Measurements from ENCODE around the gene EIF2AK3.
"Not testable (repeated sequence)": the region's sequence is repeated elsewhere in the genome, so short reads cannot be mapped to it uniquely, and the experiment has no call there.

The EIF2AK3 gene

DNA sequence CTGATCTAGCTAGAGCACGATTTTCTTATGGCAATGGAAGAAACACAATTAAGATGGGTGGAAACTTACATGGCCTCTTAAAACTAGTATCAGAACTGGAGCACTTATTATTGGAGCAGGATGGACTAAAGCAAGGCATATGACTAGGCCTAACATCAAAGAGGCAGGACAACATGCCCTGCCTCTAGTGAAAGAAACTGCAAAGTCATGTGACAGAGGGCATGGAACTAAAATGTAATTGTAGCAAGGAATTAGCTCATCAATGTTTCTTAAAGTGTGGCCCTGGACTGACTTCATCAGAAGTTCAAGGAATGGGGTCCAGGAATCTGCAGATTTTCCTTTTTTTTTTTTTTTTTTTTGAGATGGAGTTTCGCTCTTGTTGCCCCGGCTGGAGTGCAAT lies 5.3 kb upstream of the EIF2AK3 start:
- no peak for DNase-seq

DNA sequence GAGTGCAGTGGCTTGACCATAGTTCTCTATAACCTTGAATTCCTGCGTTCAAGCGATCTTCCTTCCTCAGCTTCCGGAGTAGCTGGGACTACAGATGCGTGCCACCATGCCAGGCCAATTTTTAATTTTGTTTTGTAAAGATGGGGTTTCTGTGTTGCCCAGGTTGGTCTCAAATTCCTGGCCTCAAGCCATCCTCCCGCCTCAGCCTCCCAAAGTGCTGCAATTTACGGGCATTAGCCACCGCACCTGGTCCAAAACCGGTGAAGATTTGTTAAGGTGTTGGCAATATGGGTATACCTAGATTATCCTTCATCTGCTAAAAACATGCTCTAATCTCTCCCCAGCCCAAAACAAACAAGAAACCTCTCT lies 1.3 kb upstream of the EIF2AK3 start:
- no peak for DNase-seq

DNA sequence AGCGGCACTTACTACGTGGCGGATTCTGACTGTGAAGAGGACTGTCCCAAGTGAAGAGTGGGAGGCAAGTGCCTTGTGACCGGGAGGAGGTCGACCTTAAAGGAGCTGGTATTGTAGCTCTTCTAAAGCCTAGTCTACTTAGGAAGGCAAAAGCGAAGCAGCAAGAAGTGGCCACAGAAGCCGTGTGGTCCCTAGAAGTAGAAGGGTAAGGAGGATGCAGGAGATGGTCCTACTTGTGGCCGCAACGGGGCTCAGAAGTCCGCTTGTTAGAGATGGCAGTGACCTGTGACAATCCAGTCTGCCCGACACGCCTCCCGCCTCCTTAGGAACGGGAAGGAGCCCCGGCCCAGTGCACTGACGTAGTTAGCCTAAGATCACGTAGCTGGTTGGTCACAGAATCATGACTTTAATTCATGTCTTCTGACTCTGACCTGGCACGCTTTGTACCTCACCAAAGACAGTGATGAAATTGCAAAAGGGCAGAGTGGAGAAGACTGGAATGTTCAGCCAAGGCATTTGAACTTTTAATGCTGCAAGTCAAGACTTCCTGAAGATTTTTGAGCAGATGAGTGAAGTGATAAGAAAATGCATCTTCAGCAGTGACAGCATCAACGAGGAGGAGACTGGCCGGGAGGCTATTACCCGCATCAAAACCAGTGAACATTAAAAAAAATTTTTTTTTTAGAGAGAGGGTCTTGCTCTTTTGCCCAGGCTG lies 749 bp upstream of the EIF2AK3 start:
- DNase-seq = peak; percentile 82

DNA sequence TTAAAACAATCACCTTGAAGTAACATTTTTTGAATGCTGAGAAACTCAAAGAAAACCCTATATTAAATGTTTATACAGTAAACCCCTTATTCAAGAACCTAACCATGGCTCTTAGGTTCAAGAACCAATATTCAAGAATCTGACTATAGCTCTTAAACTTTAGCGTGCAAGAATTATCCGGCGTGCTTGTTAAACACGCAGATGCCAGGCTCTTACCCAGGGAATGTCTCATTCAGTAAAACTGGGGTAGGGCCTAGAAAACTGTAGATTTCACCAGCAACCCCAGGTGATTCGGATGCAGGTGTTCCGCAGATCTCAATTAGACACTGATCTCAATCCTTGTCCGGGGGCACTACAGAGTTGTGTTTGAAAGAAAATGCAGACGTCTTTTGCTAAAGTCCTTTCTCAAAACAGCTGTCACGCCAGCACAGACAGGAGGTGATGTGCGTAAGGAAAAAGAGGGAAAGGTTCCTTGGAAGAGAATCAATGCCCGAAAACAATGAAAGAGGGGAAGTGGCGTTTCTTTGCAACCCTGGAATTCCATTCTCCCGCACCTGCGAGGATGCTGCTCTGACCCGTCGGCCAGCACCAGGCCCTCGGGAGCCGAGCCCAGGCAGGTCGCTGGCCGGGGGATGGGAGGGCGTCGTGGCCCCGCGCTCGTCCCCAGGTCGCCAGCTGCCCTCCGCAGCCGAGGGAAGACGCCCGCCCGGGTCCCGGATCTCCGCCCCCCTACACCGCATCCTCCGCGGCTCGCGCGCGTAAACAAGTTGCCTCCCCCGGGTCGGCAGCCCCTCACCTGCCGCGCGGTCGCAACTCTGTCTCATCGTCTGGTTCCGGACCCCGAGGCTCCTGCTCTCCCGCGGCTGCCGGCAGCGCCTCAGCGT lies 851 bp downstream of the EIF2AK3 start:
- DNase-seq = peak; percentile 58

DNA sequence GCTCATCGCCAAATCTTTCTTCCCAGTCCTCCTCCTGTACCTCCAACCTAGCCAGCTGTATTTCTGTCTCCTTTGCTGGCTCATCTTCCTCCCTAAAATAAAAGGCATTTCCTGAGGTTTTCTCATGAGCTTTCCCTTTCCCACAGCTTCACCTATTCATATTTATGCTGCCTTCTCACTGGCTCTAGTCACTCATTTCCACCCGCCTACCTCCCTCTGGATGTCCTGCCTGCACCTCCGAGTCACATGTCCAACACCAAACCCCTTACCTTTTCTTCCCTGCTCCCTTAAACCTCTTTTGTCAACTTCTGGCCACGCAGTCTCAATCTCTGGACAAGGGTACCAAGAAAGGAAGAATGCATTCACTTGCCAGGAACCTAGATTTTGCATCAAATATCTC lies 2.8 kb downstream of the EIF2AK3 start:
- DNase-seq = no peak

DNA sequence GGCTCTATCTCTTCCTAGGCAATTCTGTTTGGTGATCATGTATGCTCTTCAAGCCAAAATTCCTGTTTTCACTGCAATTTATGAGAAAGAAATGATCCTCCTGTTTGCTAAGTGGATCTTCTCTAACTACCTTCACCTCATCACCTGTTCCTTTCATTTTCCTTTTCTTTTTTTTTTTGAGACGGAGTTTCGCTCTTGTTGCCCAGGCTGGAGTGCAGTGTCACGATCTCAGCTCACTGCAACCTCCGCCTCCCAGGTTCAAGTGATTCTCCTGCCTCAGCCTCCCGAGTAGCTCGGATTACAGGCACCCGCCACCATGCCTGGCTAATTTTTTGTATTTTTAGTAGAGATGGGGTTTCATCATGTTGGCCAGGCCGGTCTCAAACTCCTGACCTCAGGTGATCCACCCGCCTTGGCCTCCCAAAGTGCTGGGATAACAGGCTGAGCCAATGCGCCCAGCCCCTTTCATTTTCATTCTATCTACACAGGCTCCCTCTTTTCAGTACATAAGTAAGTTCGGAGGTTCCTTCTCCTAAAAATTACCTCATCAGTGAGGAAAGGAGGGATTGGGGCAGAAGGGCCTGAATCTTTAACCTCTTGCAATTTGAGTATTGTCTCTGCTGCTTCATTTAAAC lies 3.3 kb downstream of the EIF2AK3 start:
- not testable (repeated sequence) for DNase-seq

DNA sequence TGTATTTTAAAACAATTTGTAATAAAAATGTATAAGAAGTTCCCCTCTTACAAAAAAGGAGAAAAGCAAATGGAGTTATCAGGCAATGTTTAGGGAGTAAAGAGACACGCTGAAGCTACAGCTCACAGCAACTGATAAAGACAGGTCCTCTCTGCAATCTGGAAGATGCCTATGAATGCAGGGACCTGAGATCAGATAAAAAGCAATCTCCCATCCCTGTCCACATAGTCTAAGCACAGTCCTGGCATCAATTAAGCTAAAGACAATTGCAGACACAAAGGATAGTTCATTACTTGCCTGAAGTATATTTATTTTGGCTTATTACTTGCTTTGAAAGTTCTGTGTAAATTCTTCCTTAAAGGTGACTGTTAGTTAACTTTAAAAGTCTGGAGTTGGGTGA lies 5.0 kb downstream of the EIF2AK3 start:
- no peak for DNase-seq

DNA sequence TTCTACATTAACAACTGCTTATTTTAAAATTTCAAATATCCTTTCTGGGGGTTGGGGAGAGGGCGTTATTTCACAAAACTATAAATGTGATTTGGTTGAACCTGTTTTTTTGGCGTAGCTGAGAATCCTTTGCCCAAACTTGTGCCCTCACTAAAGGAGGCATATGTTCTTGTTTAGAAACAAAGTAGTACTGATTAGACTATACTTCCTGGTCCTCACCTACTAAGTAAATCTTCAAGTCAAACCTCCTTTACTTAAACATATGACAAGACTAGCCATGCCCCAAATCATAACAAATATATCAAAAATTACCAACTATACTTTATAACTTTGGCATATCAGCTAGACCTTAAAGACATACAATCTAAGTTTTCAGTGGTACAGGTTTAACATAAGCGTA lies 5.8 kb downstream of the EIF2AK3 start:
- DNase-seq = no peak

DNA sequence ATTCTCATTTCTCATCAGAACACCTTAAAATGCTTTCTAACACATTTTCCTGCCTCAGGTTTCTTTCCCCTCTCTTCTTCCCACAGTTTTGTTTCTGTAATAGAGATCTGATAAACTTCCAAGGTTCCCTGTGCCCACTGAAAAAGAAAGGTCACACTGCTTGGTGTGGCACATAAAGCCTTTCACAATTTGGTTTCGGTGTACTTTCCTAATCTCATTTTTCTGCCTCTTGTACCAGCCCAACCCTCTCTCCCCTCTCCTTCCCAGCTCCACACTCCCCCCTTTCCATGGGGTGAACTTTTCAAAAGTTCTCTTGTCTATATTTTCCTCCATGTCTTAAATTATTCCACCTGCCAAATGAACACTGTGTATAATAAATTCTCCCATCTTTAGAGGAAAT lies 7.2 kb downstream of the EIF2AK3 start:
- DNase-seq = no peak

DNA sequence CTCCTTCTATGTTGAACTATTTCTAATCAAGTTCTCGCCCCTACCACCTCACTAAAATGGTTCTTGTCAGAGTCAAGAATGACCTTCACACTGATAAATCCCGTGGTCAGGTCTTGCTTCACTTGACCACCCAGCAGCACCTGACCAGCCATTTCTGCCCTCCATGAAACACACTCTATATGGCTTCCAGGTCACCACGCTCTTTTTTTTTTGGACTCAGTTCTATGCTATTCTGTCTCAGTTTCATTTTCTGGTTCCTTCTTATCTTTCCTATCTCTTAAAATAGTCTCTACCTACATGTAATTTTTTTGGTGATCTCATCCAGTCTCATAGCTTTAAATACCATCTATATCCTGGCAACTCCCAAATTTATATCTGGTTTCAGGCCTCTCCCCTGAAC lies 11.4 kb downstream of the EIF2AK3 start:
- no peak for DNase-seq

DNA sequence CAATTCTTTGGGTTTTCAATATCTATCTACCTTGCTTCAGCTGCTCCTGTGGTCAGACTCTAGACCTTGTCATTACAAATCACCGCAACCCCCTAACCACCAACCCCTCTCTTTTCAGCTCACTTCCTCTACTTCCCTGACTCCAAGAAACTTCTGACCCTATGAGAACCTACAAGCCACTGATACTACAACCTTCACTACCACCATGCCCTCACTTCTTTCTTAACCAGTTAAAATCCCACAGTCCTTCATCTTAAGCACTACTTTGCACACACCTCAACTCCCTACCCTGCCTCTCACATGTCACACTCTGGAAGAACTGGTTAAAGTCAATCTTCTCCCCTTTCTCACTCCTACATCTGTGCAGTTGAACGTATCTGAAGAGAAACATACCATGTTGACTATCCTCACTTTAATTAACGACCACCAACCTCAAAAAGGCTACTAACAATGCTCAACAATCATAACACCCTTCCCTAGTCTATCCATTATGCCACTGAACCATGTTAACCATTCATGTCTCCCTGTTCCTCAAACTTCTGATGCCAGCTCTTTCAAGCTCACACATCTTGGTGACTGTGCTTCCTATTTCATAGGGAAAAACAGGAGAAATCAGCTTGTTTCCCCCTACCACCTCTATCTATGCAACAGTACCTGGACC lies 12.6 kb downstream of the EIF2AK3 start:
- no peak for DNase-seq

DNA sequence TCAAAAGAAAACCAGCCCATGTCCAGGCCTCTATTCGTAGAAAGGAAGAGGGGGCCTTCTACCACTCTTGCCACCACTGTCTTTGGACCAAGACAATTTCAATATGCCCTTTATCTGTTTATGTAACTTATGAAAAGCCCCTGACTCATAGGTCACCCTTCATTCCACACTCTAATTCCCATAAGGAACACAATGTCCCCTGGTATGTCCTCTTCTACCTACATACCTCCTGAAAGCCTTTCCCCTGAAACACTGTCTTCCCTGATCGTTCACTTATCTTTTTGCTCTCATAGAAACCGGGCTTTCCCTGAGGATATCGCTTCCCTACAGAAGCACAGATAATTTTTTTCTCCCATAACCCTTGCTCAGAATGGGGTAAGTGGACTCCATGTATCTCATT lies 13.3 kb downstream of the EIF2AK3 start:
- no peak for DNase-seq

DNA sequence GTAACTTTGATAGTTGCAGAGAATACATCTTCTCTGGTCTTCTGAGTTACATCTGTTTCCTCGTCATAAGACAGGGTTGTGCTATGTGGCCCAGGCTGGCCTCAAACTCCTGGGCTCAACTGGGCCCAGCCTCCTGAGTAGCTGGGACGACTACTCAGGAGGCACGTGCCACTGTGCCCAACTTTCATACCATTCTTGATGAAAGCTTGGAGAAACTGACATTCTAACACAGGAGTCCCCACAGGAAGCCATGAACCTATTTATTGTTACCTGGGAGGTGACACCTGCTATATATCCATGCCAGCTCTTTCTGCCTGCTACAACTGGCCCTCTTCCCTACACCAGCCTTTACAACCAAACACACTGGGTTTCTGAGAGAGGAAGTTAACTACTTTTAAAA lies 19.1 kb downstream of the EIF2AK3 start:
- DNase-seq = no peak

DNA sequence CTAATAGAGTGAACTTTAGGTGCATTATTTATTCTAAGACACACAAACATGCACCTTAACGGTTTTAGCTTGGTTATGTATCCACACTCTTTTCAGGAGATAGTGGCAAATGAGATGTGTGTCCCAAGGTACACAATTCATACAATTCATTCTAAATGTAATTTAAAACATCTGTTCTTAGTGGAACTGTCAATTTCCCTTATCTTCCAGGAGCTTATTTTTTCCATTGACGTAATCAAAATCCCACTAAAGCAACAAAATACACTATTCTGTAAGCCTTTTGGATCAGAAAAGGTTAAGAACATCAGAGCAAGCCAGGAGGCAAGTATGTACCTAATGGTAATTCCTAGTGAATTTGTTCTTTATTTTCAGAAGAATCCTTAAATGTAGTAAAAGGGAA lies 19.8 kb downstream of the EIF2AK3 start:
- DNase-seq = no peak

DNA sequence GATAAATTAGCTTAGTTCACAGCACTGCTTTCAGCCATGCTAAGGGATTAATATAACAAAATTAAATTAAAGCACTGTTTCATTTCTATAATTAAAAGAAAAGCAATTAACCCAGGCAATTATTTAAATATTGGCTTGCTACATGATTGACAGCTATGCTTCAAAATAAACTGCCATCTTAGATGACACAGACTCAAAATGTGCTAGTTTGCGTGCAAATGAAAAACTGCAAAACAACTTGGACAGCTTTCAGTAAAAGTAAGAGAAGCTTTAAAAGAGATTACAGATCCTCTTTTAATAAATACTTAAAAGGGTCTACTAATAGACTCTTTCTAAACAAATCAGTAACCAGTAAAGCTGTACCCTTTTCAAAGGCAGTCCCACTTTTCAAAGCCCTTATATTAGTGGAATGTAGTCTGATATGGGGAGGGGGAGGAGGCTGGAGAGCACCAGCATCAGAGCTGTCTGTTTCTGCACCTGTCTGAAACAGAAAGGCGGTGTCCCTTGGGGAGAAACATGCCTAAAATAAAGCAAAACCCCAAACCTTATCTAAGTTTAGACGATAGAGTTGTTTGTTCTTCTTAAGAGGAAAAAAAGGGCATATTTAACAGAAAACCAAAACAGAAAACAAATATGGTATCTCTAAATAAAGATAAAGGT lies 20.8 kb downstream of the EIF2AK3 start:
- DNase-seq = no peak

DNA sequence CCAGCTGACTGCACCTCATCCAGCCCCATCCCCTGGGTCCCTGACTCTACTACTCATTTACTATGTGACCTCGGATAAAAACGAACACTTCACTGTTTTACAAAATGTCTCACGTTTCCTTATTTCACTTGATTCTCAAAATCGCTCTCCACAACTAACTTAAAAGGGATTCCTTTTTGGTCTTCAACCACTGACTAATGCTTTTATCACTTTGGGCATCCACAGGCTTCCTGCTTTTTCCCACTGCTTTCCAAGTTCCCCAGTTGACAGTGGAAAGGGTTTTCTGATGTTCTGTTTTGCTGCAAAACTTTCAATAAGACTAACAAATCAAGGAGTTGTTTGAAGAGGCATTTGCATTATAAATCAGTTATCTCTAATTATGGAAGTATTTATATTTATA lies 24.1 kb downstream of the EIF2AK3 start:
- no peak for DNase-seq

DNA sequence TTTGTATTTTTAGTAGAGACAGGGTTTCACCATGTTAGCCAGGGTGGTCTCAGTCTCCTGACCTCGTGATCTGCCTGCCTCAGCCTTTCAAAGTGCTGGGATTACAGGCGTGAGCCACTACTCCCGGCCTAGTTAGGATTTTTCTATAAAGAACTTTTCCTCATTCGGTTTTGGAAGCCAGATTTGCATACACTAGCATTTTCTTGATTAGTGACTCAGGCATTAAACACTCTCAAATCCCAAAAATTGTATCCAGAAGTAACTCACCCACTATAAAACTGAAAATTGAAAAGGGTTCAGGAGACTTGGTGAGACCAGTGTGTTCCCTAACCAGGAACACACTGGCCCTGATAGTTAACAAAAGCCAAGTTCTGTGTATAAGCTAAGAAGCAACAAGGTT lies 25.2 kb downstream of the EIF2AK3 start:
- DNase-seq = no peak

DNA sequence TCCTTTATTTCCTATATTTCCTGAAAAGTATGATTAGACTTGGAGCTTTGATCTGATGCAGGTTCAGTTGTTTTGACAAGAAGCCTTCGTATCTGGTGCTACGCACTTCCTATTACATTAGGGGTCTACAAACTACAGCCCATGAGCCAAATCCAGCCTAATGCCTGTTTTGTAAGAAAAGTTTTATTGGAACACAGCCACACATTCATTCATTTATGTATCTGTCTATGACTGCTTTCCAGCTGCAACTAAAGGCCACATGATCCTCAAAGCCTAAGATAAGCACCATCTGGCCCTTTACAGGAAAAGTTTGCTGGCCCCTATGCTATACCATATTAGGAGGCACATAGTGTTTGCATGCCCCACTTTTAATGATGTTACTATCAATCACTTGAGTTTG lies 26.0 kb downstream of the EIF2AK3 start:
- DNase-seq = no peak

DNA sequence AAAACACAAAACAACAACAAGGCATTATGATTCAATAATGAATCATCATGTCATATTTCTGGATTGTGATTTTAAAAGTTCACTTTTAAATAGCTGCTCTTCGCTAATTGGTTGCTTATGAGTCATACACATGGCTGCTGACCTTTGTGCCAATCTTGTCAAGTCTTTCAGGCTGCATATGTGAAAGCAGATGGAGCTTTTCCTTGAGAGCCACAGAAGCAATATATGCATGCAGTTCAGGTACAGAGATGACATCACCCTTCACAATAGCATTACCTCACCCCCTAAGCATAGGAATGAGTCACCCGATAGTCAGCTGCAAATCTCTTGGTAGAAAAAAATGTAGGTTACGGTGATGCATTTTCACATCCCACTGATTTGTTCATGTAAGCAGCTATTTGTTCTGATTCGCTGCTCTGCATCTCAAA lies 27.2 kb downstream of the EIF2AK3 start:
- peak; percentile 57 for DNase-seq

DNA sequence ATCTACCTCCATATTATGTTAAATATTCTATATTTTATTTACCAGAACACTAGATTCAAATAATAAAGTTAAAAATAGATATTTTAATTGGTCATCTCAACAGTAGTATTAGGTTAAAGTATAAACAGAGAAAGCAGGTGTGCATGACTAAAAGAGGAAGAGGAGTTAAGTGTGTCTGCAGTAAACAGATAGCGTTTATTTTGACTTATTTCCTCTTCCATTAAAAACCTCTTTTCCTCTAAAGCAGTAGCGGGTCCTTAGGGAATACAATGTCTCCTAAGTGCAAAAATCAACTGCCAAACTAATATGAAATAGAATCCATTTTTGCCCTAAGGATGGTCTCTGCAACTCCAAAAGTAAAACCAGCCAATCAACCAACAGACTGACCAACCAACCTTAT lies 27.7 kb downstream of the EIF2AK3 start:
- DNase-seq = no peak

DNA sequence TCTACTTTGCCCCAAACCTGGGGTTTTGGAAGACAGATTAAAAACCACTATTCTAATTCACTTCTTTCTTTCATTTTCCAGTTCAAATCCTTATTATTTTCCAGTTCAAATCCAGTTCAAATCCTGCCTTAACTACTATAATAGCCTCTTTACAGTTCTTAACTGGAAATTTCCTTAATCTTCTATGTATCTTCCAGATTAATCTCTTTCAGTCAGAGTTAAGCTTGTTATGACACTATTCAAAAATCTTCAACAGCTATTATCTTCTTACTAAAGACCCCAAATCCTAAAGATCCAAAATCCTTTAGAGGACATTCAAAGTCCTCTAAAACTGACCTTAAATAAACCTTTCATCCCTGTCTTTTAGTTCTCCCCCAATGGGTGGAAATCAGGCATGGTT lies 30.1 kb downstream of the EIF2AK3 start:
- no peak for DNase-seq

DNA sequence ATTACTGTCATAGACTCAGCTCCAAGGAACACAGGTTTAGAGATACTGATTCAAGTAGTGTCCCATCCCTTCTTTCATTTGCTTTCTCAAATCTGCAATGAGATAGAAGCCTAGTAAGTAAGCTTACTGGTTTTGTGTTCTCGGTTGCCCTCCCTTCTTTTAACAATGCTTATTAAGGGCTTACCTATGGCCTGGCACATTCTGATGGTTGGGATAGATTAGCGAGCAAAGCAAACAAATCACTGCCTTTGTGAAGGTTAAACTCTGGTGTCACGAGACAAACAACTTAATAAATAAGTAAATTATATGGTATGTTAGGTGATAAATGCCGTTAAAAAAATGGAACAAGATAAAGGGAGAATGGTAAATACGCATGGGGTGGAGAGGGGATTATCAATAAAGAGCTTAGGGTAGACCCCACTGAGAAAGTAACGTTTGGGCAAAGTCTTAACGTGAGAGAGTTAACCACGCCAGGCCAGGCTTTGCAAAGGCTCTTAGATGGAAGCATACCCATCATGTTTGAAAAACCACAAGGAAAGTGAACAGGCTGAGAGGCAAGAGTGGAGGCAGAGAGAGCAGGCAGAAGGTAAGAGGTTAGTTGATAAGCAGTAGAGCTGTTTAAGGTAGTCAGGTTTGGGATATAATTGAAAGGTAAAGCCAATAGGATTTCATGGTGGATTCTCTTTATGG lies 31.0 kb downstream of the EIF2AK3 start:
- no peak for DNase-seq
